Skeletal muscle satellite cell (primary cell): ENCODE measurements around the gene ZNF503.

Experiments used
- H3K27me3 ChIP-seq: 2 replicates; pipeline ENCODE4 v1.7.0; 2013; ENCODE audit warnings: low read length; ENCODE audit not compliant: control insufficient read depth, insufficient read depth
- H3K36me3 ChIP-seq: 2 replicates; pipeline ENCODE4 v1.7.0; 2013; ENCODE audit warnings: mild to moderate bottlenecking, control low read depth, low read length; ENCODE audit not compliant: insufficient read depth
- H3K4me1 ChIP-seq: 2 replicates; pipeline ENCODE4 v1.7.0; 2013; ENCODE audit warnings: low read length; ENCODE audit not compliant: control insufficient read depth, insufficient read depth
- H3K4me2 ChIP-seq: 2 replicates; pipeline ENCODE4 v1.7.0; 2013; ENCODE audit warnings: mild to moderate bottlenecking, low read length
- H3K4me3 ChIP-seq: 2 replicates; pipeline ENCODE4 v1.7.0; 2013; ENCODE audit warnings: low read length
- H3K9ac ChIP-seq: 2 replicates; pipeline ENCODE4 v1.7.0; 2013; ENCODE audit warnings: mild to moderate bottlenecking, low read depth, low read length, moderate library complexity
- H3K9me3 ChIP-seq: replicated peaks from 2 replicates; pipeline ENCODE4 v1.7.0; 2013; ENCODE audit warnings: mild to moderate bottlenecking, control low read depth, low read length

Gene ZNF503

DNA sequence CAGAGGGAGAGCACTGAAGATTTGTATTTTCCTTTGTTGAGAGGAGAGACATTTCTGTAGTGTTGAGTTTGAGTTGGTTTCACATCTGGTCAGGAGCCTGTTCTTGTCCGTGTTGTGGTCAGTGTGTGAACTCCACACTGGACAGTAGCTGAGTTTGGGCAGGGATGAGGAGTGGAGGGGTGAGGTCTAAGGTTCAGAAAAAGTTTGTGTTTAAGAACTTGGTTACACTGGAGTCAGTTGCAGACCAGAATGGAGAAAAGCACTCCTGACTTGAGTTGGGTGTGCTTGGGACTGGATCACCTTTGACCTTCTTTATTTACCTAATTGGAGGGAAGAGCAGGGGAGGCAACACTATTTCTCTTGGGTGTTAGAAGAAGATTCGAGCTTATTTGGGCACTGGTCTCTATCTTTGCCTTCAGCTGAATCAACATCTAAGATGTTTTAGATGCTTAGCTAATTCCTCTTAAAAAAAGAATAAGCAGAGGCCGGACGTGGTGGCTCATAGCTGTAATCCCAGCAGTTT lies 38.8 kb upstream of the ZNF503 start:
- Histone ChIP-seq H3K4me1 (no peaks in the 10 kb centered on the region), H3K36me3 (no peaks in the 10 kb centered on the region), H3K9me3 (no peaks in the 10 kb centered on the region), H3K4me2 (no peak overlapping the region), H3K4me3 (no peak overlapping the region), H3K27me3 (peaks cover 23% of the 10 kb centered on the region), H3K9ac (no peak overlapping the region)

DNA sequence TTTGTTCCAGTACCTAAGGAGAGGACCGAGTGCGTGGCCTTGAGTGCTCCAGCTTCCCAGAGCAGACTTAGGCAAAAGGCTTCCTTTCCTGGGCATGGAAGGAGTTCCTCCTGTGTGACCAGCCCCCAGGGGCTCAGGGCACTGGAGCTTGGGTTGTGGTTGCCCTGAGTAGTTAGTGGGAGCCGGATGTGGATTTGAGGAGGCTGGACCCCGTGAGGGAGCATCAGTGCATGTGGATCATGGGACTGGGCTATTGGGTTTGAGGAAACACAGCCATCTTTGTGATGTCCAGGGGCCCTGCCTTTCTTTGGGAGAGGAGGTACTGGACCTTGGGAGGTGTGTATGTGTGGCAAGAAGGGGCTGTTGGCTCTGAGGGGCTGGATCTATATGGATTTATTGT lies 38.2 kb upstream of the ZNF503 start:
- no peak overlapping the region for H3K4me3 ChIP-seq
- H3K27me3 ChIP-seq: peaks cover 29% of the 10 kb centered on the region
- H3K36me3 ChIP-seq: no peaks in the 10 kb centered on the region
- no peaks in the 10 kb centered on the region for H3K9me3 ChIP-seq
- H3K4me1 ChIP-seq: no peaks in the 10 kb centered on the region
- H3K9ac ChIP-seq: no peak overlapping the region
- no peak overlapping the region for H3K4me2 ChIP-seq

DNA sequence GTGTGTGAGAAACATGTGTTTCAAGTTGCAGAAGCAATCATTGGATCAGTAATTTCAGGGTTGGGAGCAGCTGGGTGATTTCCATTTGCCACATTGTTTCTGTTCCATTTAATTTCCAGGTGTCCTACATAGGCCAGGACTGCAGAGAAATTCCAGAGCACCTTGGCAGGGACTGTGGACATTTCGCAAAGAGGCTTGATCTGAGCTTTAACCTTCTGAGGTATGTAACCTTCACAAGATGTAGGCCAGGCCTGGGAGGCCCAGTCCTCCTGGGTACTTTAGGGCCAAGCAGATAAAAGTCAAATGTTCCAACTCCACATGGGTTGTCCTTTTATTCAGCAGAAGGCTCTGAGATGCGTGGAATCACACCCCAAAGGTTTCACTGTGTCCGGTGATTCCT lies 36.7 kb upstream of the ZNF503 start:
- Histone ChIP-seq H3K9me3 (no peaks in the 10 kb centered on the region), H3K4me3 (no peak overlapping the region), H3K36me3 (no peaks in the 10 kb centered on the region), H3K9ac (no peak overlapping the region), H3K4me2 (no peak overlapping the region), H3K27me3 (peaks cover 31% of the 10 kb centered on the region), H3K4me1 (no peaks in the 10 kb centered on the region)

DNA sequence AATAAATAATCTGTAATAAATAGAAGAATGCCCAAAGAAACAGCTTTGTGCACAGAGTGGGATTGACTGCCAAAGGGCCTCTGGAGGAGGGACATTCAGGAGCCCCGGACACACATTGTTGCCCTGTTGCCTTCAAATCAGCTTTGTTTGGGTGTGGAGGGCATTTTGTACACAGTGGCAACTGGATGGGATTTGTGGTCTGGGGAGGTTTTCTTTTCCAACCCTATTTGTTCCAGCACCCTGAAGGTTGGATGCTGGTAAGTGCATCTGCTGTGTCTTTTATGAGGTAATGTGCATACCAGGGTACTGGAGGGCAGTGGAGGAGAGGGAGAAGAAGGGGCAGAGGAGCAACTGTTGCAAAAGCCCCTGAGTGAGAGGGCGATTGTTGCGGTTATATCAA lies 36.1 kb upstream of the ZNF503 start:
- H3K9ac ChIP-seq: no peak overlapping the region
- H3K4me2 ChIP-seq: no peak overlapping the region
- no peaks in the 10 kb centered on the region for H3K4me1 ChIP-seq
- H3K4me3 ChIP-seq: no peak overlapping the region
- no peaks in the 10 kb centered on the region for H3K9me3 ChIP-seq
- peaks cover 37% of the 10 kb centered on the region for H3K27me3 ChIP-seq
- no peaks in the 10 kb centered on the region for H3K36me3 ChIP-seq

DNA sequence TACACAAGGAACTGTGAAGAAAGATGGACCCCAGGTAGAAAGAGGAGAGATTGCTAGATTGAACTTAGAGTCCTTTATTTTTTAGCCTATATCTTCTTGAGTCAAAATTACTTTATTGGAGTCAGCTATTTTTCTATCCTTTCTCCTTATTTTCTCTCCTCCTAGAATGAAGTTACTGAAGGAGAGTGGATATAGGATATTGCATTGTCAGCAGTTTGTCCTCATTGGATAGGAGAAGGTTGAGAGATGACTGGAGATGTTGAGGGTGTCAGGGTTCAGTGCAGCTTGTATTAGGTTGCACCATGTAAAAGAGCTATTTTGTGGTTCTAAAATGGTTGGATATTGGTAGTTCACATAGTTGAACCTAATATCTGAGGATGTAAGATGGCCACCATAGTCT lies 35.3 kb upstream of the ZNF503 start:
- peaks cover 44% of the 10 kb centered on the region for H3K27me3 ChIP-seq
- no peak overlapping the region for H3K9ac ChIP-seq
- no peaks in the 10 kb centered on the region for H3K9me3 ChIP-seq
- no peak overlapping the region for H3K4me3 ChIP-seq
- no peak overlapping the region for H3K4me2 ChIP-seq
- H3K36me3 ChIP-seq: no peaks in the 10 kb centered on the region
- no peaks in the 10 kb centered on the region for H3K4me1 ChIP-seq

DNA sequence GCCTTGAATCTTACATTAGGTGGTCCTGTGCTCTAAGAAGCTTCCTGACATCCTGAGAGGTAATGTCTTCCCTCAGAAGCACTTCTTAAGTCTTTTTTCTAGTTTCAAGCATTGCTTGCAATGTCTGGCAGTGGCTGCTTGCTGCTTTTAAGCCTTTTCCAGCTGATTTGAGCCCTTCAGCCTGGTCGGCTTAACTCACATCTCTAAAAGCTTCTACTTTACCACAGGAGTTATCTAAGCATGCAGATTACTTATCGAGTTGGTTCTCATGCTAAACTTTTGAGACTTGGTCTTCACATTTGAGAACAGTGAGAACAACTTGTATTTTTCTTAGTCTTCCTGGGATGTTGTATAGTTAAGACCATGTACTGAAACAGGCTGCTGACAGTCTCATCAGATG lies 33.7 kb upstream of the ZNF503 start:
- H3K4me3 ChIP-seq: no peak overlapping the region
- no peak overlapping the region for H3K4me2 ChIP-seq
- H3K36me3 ChIP-seq: no peaks in the 10 kb centered on the region
- no peaks in the 10 kb centered on the region for H3K9me3 ChIP-seq
- no peaks in the 10 kb centered on the region for H3K4me1 ChIP-seq
- H3K27me3 ChIP-seq: peaks cover 55% of the 10 kb centered on the region
- H3K9ac ChIP-seq: no peak overlapping the region

DNA sequence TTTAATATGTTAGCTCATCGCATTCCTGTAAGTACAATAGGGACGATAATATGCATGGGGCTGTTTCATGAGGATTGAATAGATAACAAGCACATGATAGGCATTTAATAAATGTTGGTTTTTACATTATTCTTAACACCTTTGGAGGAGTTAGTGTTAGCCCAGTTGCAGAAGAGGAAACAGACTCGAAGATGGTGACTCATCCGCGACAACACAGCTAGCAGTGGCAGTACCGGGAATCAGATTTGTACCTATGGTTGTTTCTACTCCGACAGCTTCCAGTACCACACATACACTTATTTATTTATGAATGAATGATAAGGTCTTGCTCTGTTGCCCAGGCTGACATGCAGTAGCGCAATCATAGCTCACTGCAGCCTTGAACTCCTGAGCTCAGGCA lies 32.7 kb upstream of the ZNF503 start:
- no peak overlapping the region for H3K4me2 ChIP-seq
- no peaks in the 10 kb centered on the region for H3K4me1 ChIP-seq

DNA sequence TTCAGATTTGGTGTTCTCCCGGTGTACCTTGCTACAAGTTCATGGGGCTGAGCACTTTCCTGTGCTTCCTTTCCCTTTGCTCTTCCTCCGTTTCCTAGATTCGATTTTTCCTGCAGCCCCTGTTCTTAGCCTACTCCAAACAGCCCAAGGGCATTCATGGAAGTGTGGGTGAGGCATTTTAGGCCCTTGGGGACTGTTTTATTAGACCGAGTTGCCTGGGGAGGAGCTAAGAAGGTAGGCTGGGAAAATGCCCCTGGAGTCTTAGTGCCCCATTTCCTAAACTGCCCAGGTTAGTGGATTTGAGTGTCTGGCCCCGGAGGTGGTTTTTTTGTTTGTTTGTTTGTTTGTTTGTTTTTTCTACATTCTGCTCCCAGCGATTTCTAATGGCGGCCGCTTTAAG lies 31.7 kb upstream of the ZNF503 start:
- Histone ChIP-seq H3K4me1 (no peaks in the 10 kb centered on the region), H3K9ac (no peak overlapping the region), H3K36me3 (no peaks in the 10 kb centered on the region), H3K9me3 (no peaks in the 10 kb centered on the region), H3K4me3 (no peak overlapping the region), H3K27me3 (peaks cover 60% of the 10 kb centered on the region), H3K4me2 (no peak overlapping the region)

More for the DNA sequence above, 32.7 kb upstream of the ZNF503 start:
- H3K9ac ChIP-seq: no peak overlapping the region
- no peaks in the 10 kb centered on the region for H3K9me3 ChIP-seq
- peaks cover 63% of the 10 kb centered on the region for H3K27me3 ChIP-seq
- no peak overlapping the region for H3K4me3 ChIP-seq
- H3K36me3 ChIP-seq: no peaks in the 10 kb centered on the region

DNA sequence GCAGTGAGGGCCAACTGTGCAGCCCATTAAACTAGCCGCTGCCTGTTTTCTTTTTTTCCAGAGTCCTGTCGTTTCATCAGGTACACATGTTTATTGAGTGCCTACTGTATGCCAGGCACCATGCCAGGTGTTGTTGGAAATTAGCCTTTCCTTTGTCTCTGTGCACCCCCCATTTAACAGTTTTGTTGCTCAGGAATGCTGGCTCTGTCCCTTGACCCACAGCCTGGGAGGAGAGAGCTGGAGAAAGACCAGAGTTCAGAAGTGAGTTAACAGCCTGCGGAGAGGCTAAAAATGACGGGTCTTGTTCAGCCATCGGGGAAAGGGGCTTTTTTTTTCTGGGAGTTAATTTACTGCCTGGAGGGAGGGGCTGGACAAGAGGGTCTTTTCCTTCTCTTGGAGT lies 31.2 kb upstream of the ZNF503 start:
- Histone ChIP-seq H3K4me3 (no peak overlapping the region), H3K4me1 (no peaks in the 10 kb centered on the region), H3K36me3 (no peaks in the 10 kb centered on the region), H3K27me3 (peaks cover 59% of the 10 kb centered on the region), H3K9ac (no peak overlapping the region), H3K4me2 (no peak overlapping the region), H3K9me3 (no peaks in the 10 kb centered on the region)

DNA sequence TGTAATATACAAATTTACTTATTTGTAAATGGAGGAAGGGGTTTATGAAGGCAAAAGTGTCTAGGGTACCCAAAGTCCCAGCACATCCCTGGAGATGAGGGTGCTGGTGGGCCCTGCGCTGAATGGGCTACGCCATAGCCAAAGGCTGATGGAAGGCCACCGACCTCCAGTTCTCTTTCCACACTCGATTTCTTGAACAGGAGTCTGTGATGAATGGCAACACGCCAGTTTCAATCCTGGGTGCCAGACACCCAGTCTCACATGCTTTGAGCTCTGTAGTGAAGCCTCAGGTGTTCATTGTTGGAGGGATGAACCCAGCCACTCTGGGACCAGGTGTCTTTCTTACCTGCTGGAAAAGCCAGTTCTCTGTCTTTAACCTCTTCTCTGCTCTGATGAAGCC lies 30.6 kb upstream of the ZNF503 start:
- Histone ChIP-seq H3K4me3 (no peak overlapping the region), H3K4me2 (no peak overlapping the region), H3K9ac (no peak overlapping the region), H3K9me3 (no peaks in the 10 kb centered on the region), H3K27me3 (peaks cover 54% of the 10 kb centered on the region), H3K4me1 (no peaks in the 10 kb centered on the region), H3K36me3 (no peaks in the 10 kb centered on the region)

DNA sequence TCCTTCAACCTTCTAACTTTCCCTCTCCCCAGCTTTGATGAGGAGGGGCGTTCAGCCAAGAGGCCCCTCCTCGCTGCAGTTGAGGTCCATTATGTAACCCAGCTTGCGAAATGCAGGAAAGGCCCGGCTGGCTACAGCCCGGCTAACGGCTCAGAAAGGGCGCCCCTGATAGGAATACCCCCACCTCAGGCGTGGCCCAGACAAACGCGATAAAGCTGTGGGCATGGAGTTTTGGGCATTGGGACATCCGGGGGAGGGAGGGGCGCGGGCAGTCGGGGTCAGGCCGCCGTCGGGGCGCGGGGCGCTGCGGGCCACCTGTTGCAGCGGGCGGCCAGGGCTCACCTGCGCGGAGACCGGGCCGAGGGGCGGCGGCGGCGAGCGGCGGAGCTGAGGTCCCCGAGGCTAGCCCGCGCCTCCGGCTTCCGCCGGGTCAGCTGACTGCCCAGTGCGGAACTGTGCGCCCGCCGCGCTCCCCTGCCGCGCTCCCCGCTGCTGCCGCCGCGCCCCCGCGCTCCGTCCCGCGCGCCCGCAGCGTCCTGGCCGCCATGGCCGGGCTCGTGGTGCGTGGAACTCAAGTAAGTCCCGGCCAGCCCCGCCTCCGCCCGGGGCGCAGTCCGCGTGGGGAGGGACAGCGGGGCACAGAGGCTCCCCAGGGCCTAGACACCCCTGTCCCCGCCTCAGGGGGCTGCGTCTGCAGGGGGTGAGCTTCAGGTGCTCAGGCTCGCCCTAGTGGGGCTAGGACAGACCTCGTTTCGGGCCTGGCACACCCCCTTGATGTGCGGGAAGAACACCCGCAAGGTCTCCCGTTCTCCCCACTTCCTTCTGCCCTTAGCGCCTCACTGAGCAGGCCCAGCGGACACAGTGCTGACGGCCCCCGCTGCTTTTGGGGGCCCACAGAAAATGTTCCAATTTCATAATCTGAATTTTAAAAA lies 29.9 kb upstream of the ZNF503 start, which contains the start of gene LRMDA:
TSS of gene LRMDA (plus strand) at position 445 of the 932 bp plus-strand sequence.
- Histone ChIP-seq H3K9ac (no peak within 1 kb of the TSS), H3K9me3 (no peaks in the 10 kb centered on the region), H3K4me3 (peak within 1 kb of the TSS; percentile 49), H3K27me3 (peaks cover 55% of the 10 kb centered on the region), H3K36me3 (no peaks in the 10 kb centered on the region), H3K4me1 (no peaks in the 10 kb centered on the region), H3K4me2 (peak within 1 kb of the TSS; percentile 64)
